DMS114 treated with DMSO at 0.1 percent for 48 hours (cell line): ENCODE measurements around the gene SLC24A3.
"Not testable (repeated sequence)": the region's sequence is repeated elsewhere in the genome, so short reads cannot be mapped to it uniquely, and the experiment has no call there.

ENCODE experiments used
- DNase-seq: peaks from one replicate; lab custom pipeline; 2025; ENCODE audit not compliant: unreplicated experiment; lab: John Stamatoyannopoulos, UW

SLC24A3 gene

DNA sequence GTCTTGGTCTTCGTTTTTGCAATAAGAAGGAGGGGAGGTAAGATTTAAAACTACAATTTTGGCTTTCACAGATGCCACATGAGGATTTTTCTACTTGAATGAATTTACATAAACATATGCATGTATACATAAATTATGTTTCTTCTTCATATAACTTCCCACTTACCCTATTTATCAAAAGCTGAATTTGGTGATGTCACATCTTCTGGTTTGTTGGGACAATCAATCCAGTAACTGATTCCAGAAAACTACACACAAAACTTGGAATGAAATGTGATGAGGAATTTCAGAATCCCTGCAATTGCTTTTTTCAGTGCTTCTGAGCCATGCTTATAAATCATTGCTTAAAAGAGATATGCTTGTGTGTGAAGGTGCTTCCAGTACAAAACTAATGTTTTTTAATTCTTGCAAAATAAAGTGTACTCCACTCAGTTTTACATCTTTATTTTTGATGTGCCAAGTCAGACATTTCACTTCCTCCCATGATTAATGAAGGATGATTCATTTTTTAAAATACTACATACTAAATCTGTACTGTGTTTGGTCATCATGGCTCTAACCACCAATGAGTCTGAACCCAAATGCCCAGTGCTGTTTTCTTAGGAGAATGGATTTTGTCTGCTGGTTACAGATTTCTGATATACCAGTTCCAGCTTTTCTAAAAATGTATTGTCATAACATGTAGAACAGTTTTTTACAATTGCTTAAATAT is 513.5 kb downstream of the SLC24A3 start:
- DNase-seq, result no peak

DNA sequence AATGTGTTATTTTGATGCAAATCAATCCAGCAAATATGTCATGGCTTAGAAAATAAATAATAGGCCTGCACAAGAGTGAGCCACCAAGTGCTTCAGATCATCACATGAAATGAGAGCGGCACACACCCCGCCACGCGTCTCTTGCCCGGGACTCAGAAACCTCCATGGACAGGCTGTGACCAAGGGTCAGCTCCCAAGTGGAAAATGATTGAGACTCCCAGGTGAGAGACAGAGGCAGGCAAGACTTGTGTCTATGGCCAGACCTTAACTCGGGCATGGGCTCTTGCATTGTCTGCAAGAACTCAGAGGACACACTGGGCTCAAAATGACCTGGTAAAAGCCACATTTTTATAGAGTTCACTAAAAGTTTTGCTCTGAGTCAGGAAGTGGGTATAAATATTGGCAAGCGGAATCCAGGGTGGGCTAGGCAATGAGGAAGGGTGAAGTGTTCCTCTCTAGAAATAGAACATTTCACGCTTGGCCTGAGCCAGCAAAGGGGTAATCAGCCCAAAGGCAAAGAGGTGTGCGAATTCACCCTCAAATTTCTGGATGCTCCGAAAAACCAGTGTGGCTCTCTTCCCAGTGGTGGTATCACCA is 514.9 kb downstream of the SLC24A3 start:
- no peak for DNase-seq

DNA sequence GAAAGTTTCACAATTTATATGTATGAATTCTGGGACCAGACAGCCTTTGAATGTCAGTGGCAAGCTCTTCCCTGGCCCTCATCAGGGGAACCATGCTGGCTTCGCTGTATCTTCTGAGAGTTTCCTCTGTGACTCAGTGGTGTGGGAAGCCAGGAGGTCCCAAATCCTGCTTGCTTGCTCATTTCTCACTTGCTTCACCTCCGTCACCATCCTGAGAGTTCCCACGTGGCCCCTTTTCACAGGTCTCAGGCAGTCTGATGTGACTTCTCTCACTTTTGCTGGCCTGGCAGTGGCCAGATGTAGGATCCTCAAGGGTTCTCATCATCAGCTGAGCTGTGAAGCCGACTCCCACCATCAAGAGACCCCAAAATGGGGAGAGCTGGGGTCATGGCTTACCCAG is 517.2 kb downstream of the SLC24A3 start:
- no peak for DNase-seq

DNA sequence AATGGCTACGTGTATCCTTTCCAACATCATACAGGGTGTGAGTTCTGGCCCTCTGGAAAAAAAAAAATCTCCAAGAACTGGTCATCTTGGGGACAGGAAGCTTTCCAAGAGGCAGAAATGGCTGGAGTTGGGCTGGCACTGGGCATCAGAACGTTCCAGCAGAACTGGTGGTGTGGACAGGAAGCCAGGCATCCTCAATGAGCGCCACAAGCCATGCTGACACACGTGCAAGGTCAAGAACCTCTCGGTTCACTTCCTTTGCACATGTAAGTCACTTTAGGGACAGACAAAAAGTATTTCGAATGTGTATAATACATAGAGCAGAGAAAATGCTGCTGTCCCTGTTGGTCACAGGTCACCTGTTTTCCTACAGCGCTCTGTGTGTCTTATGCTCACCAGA is 518.3 kb downstream of the SLC24A3 start:
- no peak for DNase-seq

DNA sequence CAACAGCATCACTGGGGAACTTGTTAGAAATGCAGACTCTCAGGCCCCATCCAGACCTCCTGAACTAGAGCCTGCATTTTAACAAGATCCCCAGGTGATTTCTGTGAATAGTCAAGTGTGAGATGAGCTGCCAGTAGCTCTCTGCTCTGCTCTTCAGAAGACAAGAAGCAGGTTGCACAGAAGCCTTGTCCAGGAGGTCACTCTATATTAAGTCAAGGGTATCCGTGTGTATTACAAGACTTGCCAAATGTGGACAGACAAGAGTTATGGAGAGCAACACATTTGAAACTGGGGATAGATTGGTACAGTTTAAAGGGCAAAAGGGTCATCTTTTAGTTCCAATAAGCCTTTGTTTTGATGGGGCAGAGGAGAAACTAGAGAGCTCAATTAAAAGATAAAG is 522.4 kb downstream of the SLC24A3 start:
- DNase-seq, result no peak

DNA sequence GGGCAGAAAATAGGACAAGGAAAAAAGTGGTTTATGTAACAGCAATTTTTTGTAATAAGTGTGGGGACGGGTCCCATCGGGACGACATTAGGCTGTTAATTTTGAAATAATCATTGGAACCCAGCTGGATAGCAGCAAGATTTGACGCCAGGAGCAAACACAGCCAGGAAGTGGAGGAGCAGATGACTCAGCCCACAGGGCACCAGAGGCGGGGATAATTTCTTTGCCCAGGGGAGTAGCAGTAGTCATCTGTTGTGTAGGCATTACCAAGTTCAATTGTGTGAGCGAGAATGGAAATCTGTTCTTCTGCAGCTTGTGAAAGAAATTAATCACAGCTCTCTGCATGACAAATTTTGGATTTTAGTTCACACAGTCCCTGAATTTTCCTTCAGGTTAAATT is 523.0 kb downstream of the SLC24A3 start:
- DNase-seq, result no peak

DNA sequence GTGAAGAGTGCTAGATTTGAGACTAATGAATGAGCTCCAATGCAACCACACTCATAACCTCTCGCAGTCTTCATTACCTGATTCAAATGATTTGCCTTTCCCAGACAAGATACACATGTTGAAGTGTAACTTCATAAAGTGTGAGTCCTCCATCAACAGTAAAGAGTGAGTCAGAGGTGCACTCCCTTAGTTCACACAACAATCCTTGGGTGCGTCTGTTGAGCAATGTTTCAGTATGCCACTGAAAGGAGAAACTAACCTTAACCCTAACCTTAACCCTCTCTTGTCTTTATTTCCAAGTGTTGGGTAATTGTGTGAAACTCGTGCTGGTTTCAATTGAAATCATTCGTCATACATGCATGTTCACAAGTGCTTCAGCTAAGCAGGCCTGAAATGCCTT is 524.6 kb downstream of the SLC24A3 start:
- no peak for DNase-seq

DNA sequence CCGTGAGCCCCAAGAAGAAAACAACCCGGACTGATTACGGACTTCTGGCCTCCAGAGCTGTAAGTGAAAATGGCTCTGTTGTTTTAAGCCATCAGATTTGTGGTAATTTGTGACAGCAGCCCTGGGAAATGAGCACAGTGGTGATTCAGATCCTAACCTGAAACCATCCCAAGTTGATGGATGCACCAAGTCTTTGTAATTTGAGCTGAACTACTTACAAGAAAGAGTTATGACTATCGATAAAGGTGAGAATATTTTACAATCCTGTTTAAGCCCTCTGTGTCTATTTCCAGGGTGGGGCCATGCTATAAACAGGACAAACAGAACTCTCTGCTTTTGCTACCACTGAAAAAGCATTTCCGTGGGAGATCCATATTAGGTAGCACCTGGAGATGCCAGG is 526.5 kb downstream of the SLC24A3 start:
- no peak for DNase-seq

DNA sequence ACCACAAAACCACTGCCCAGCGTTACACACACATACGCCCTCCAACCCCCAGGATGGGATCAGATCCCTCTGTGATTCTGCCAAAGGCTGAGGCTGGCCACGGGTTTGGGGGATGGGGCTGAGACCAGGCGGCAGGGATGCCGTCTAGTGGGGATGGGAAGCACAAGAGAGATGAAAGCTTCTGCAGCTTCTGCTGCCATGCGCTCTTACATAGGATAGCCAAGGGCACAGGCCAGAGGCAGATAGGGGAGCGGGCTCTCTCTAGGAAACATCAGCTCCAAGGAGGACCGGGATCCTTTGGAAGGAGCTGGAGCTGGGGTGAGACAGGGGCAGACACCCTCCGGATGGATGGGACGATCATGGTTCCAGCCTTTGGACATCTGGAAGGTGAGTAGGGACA is 526.9 kb downstream of the SLC24A3 start:
- DNase-seq, result no peak

DNA sequence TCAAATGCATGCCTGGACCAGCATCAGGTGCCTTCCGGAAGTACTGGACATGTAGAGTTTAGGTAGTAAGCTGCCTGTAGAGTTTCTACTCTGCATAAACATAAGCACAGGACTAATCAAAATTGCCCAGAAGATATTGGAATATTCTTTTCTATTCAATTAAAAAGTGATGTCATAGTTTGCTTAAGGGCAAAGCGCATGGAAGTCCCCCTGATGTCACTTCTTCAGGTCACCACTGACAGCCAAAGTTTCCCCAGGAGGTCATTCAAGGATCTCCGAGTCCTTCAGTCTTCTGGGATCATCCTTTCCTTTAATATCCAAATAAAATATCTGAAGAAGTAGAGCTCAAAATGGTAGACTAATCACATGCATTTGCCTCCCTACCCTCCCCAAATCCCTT is 528.1 kb downstream of the SLC24A3 start:
- no peak for DNase-seq

DNA sequence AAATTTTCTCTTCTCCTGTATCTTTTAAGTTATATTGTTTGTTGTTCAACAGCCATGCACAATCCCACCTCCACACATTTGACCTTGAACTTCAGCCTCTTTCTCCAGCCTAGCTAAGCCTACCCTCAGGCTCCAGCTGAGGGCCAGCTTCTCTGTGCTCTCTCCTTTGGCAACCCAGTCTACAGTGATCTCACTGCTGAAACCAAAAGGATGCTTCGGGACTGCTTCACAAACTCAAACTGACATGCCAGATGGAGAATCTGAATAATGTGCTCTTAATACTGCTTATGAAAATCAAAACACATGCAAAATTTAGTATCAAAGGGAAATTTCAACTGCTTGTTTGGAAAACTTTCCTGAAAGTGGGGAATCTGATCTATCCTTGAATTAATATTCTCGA is 529.5 kb downstream of the SLC24A3 start:
- no peak for DNase-seq

DNA sequence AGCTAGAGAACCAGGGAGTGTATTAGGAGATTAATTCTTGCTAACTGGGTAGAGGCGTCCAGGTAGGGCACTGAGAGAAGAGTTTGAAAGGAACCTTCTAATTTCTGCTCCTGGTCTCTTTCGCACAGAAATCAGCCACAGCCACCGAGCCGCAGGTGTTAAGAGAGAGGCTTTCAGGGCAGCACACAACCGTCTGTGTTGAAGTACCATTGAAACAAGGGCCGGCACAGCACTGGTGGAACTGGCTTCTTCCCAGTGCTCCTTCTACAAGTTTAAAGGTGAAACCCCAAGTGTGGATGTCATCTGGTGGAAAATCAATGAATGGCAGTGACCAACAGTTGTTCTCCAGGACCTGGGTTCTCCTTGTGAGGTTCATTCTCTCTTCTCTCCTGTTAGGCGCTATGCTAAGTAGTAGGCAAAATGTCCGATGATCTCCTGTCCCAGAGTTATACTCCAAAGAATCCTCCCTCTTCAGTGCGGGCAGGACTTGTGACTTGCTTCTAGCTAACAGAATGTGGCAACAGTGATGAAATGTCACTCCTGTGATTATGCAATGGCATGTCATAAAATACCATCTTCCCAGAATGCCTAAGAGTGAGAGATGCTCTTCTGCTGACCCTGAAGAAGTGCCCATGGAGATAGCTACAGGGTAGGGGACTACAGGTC is 530.7 kb downstream of the SLC24A3 start:
- DNase-seq, result no peak

DNA sequence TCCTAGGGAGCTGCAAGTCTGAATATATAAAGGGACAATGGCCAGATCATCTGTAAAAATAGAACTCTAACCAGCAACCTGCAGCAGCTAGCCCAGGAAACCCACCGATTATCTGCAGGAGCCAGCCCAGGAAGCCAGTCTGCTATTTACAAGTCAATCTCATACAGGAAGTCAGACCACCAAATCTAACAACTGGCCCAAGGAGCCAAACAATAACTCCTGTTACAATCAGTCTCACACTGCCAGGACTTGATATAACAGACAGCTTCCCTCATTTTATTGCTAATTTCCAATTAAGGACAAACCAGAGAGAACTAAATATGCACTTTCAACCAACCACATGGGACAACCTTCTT is 531.2 kb downstream of the SLC24A3 start:
- no peak for DNase-seq

DNA sequence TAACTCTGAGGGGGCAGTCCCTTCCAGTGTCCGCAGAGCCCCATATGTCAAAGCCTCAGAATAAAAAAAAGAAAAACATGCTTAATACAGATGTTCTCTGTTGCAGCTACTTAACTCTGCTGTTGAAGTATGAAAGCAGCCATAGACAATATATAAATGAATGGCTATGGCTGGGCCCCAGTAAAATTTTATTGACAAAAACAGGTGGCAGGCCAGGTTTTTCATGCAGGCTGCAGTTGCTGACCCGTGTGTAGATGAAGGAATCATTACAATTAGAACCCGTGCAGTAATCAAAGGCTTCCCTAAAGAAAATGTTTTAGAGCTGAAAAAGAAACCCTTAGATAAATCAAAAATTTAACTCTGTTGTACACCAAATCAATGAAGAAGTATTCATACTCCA is 532.7 kb downstream of the SLC24A3 start:
- DNase-seq, result no peak

DNA sequence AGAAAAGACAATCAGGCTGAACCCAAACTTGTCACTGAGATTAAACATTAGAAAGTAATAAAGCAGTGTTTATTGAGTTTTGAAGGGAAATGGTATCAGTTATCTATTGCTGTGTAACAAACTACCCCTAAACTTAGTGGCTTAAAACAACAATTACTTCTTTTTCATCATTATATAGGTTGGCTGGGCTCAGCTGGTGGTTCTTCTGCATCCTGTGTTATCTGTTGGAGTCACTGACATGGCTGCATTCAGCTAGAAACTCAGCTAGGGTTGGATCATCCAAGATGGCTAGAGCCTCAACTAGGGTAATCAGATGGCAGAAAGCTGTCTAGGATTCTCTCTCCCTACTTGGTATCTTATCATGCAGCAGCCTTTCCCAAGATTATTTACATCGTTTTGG is 533.1 kb downstream of the SLC24A3 start:
- no peak for DNase-seq

DNA sequence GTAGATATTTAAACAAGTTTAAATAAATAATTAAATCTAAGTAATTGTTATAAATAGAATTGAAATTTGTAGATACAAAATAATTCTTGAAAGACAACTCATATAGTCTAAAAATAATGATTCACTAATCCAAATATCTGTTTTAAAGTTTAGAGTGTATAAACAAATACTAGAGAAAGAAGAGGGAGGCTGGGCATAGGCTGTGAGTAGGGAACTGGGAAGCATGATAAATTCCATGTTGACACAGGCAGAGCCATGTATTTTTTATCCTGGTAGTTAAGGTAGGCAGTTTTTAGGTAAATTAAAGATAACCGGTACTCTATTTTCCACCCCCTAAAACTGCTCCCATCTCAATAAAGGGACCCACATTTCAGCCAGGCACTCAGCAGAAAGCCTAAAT is 534.0 kb downstream of the SLC24A3 start:
- no peak for DNase-seq

DNA sequence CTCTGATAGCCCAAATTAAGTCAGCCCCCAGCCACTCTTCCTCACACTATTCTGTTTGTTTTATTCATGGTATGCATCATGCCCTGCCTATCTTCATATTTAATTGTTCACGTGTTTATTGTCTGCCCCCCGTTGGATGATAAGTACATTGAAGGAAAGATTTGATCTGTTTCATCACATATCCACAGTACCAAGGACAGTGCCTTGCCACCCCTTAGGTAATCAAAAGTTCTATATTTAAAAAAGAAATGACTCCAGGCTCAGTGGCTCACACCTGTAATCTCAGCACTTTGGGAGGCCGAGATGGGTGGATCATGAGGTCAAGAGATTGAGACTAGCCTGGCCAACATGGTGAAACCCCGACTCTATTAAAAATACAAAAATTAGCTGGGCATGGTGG is 535.5 kb downstream of the SLC24A3 start:
- no peak for DNase-seq

DNA sequence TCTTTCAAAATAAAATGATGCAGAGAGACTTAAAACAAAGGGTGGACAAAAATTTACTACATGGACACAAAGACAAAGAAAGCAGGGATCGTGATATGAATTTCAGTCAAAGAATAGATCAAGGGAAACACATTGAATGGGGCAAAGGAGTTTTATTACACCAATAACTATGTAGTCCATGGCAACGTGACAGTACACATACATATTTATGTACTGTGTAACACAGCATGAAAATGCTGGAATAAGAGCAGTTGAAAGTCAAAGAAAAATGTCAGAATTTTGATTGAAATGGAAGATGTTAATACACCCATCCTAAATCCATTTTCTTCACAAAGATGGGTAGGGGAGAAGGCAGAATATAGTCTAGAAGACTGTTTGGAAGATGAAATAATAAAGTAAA is 536.2 kb downstream of the SLC24A3 start:
- DNase-seq, result no peak

DNA sequence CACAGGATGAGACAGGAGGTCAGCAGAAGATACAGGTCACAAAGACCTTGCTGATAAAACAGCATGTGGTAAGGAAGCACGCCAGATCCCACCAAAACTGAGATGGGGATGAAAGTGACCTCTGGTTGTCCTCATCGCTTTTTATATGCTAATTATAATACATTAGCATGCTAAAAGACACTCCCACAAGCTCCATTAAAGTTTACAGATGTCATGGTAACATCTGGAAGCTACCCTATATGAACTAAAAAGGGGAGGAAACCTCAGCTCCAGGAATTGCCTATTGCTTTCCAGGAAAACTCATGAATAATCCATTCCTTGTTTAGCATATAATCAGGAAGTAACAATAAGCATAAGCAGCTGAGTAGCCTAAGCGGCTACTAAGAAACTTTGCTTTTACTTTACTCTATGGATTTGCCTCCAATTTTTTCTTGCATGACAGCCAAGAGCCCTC is 537.2 kb downstream of the SLC24A3 start:
- DNase-seq, result no peak

DNA sequence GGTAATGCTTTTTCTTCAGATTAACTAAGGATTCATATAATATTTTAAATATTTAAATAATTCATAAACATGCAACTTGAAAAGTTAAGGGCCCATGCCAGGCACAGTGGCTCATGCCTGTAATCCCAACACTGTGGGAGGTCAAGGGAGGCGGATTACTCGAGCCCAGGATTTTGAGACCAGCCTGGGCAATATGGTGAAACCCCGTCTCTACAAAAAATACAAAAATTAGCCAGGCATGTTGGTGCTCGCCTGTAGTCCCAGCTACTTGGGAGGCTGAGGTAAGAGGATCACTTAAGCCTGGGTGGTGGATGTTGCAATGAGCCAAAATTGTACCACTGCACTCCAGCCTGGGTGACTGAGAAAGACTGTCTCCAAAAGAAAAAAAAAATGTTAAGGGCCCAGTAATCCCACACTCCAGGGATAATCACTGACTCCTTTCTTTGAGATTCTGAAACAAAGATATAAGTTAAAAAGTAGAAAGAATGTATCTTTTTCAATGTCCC is 537.7 kb downstream of the SLC24A3 start:
- DNase-seq, result no peak

DNA sequence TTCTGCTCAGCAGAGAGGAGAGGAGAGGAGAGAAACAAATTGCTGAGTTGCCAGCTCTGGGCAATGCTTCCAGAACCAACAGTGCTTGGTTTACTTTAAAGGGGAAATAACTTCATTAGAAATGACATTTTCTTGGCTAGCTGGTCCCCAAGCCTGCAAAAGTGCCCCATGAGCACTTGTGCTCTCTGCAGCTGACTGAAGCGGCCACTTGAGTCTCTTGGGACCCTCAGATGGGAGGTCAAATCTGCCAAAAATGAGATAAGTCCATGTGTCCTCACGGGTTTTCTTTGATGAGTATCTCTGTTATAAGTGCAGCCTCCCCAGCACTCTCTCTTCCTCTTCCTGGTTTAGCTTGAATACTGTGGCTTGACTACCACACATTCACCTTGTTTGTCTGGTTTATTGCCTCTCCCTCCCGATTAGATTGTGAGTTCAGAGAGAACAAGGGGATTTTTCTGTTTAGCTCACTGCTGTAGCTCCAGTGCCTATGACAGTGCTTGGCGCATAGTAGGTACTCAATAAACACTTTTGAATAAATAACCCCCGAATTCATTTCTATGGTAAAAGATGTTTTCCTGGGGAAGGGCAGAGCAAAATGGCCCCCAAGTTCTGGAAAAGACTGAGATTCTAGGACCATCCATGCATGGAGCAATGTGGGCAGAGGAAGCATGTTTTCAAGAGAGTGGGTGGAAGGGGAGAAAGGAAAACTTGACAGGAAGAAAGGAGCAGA is 538.6 kb downstream of the SLC24A3 start:
- no peak for DNase-seq

DNA sequence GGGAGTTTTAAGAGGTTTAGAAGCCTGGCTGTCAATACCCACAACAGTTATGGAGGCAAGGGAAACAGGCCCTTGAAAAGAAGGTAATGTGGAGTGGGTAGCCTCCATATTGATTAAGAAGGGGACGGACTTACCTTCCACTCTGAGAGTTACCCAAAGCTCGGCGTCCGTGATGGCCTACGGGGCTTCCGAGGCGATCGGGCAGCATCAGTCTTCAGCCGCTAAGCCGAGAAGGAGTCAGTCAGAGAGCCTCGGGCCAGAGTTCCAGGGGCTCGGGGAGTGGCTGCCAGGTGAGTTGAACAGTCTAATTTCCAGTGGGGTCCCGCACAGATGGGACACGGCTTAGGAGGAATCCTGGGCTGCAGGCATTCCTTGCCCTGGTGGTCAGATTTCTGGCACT is 541.8 kb downstream of the SLC24A3 start:
- DNase-seq, result not testable (repeated sequence)
